Gastrocnemius medialis (tissue), 4 donors: ENCODE data around the gene TRIM71.

Experiments
- CTCF ChIP-seq, 5 experiments: fragments of 450-650 bp in 3 of 5; fragments of 200-600 bp in 2 of 5; sonication (generic) in 2 of 5; IDR thresholded peaks in 4 of 5; conservative IDR thresholded peaks in 1 of 5; 1 replicate in 4 of 5; 2 replicates in 1 of 5; pipeline ENCODE4 v1.5.1; 2016 to 2019; ENCODE audit warnings: antibody characterized with exemption in 5 of 5, mild to moderate bottlenecking in 3 of 5, moderate library complexity in 3 of 5
- POLR2A ChIP-seq, 2 donors: fragments of 450-650 bp; IDR thresholded peaks; one replicate each; pipeline ENCODE4 v1.6.1; 2017; ENCODE audit warnings: antibody characterized with exemption in 2 of 2, mild to moderate bottlenecking in 2 of 2, moderate library complexity in 2 of 2

- TF ChIP-seq CTCF (IDR thresholded peaks at IDR 0.05 in 4 of 5, conservative IDR thresholded peaks at IDR 0.05 in 1 of 5) = no peak
- TF ChIP-seq POLR2A (IDR thresholded peaks at IDR 0.05) = no peak
Measured at GRCh38 chr3:32910954-32911353, 93.2 kb downstream of the TRIM71 start.
